ENCODE measurements around the gene SUGCT.

DNA sequence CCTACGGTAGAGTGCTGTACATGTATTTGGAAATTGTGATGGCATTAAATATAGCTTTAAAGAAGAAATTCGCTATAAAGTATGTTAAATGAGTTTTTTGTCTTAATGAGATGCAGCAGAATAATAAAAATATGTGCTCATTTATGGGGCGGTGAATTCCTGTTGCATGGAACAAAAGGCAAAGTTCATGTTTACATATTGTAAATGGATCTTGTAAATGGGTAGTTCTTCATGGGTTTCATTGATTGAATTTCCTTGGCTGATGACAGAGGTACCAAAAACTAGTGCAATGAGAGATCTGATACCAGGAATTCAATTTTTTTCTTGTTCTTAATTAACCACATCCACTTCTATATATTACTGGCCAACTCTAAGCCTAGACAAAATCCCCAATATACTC is 284.2 kb downstream of the SUGCT start:
- TF ChIP-seq, protein P1, sequence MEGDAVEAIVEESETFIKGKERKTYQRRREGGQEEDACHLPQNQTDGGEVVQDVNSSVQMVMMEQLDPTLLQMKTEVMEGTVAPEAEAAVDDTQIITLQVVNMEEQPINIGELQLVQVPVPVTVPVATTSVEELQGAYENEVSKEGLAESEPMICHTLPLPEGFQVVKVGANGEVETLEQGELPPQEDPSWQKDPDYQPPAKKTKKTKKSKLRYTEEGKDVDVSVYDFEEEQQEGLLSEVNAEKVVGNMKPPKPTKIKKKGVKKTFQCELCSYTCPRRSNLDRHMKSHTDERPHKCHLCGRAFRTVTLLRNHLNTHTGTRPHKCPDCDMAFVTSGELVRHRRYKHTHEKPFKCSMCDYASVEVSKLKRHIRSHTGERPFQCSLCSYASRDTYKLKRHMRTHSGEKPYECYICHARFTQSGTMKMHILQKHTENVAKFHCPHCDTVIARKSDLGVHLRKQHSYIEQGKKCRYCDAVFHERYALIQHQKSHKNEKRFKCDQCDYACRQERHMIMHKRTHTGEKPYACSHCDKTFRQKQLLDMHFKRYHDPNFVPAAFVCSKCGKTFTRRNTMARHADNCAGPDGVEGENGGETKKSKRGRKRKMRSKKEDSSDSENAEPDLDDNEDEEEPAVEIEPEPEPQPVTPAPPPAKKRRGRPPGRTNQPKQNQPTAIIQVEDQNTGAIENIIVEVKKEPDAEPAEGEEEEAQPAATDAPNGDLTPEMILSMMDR (IDR thresholded peaks at IDR 0.05): no peak
- TF ChIP-seq, protein P2, sequence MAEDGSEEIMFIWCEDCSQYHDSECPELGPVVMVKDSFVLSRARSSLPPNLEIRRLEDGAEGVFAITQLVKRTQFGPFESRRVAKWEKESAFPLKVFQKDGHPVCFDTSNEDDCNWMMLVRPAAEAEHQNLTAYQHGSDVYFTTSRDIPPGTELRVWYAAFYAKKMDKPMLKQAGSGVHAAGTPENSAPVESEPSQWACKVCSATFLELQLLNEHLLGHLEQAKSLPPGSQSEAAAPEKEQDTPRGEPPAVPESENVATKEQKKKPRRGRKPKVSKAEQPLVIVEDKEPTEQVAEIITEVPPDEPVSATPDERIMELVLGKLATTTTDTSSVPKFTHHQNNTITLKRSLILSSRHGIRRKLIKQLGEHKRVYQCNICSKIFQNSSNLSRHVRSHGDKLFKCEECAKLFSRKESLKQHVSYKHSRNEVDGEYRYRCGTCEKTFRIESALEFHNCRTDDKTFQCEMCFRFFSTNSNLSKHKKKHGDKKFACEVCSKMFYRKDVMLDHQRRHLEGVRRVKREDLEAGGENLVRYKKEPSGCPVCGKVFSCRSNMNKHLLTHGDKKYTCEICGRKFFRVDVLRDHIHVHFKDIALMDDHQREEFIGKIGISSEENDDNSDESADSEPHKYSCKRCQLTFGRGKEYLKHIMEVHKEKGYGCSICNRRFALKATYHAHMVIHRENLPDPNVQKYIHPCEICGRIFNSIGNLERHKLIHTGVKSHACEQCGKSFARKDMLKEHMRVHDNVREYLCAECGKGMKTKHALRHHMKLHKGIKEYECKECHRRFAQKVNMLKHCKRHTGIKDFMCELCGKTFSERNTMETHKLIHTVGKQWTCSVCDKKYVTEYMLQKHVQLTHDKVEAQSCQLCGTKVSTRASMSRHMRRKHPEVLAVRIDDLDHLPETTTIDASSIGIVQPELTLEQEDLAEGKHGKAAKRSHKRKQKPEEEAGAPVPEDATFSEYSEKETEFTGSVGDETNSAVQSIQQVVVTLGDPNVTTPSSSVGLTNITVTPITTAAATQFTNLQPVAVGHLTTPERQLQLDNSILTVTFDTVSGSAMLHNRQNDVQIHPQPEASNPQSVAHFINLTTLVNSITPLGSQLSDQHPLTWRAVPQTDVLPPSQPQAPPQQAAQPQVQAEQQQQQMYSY (CRISPR knock-in tag; IDR thresholded peaks at IDR 0.05): no peak
- TF ChIP-seq, protein P3, sequence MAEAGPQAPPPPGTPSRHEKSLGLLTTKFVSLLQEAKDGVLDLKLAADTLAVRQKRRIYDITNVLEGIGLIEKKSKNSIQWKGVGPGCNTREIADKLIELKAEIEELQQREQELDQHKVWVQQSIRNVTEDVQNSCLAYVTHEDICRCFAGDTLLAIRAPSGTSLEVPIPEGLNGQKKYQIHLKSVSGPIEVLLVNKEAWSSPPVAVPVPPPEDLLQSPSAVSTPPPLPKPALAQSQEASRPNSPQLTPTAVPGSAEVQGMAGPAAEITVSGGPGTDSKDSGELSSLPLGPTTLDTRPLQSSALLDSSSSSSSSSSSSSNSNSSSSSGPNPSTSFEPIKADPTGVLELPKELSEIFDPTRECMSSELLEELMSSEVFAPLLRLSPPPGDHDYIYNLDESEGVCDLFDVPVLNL (CRISPR knock-in tag; IDR thresholded peaks at IDR 0.05; ENCODE audit: borderline replicate concordance, low read depth): no peak
- TF ChIP-seq HMGXB4 (CRISPR knock-in tag; IDR thresholded peaks at IDR 0.05): no peak
- no peak for TF ChIP-seq CREM (CRISPR knock-in tag; IDR thresholded peaks at IDR 0.05)
- TF ChIP-seq STAT6 (CRISPR knock-in tag; conservative IDR thresholded peaks at IDR 0.05; ENCODE audit: low read depth): no peak
- TF ChIP-seq, protein P4, sequence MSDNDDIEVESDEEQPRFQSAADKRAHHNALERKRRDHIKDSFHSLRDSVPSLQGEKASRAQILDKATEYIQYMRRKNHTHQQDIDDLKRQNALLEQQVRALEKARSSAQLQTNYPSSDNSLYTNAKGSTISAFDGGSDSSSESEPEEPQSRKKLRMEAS (CRISPR knock-in tag; IDR thresholded peaks at IDR 0.05): no peak
- TF ChIP-seq ARID4B (CRISPR knock-in tag; IDR thresholded peaks at IDR 0.05; ENCODE audit: borderline replicate concordance): no peak
